GM18526 (cell line): ENCODE results near the gene SNPH.

Source experiments
- POLR2A ChIP-seq: IDR thresholded peaks from 3 replicates; pipeline ENCODE4 v1.6.1; 2011; ENCODE audit not compliant: insufficient read length; ENCODE audit errors: extremely low read depth

The SNPH gene

GRCh38 chr20:1322511-1323245 lies 56.6 kb downstream of the SNPH start:
- no peak for TF ChIP-seq POLR2A

DNA sequence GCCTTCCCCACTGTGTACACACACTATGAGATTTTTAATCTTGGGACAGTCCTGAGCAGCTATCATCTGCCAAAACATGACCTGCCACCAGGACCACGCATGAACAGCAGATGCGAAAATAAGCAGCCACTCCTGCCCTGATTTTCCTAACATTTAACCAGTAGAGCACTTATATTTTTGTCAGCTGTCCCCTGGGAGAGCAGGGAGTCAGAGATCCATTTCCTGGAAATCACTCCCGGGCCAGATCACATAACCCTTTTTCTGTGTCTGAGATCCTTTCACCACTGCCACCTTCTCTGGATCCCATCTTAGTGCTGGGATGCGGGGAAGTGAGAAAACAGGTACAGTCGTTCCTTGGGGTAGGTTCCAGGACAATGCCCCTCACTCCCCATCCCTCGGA lies 57.2 kb downstream of the SNPH start:
- no peak for TF ChIP-seq POLR2A

DNA sequence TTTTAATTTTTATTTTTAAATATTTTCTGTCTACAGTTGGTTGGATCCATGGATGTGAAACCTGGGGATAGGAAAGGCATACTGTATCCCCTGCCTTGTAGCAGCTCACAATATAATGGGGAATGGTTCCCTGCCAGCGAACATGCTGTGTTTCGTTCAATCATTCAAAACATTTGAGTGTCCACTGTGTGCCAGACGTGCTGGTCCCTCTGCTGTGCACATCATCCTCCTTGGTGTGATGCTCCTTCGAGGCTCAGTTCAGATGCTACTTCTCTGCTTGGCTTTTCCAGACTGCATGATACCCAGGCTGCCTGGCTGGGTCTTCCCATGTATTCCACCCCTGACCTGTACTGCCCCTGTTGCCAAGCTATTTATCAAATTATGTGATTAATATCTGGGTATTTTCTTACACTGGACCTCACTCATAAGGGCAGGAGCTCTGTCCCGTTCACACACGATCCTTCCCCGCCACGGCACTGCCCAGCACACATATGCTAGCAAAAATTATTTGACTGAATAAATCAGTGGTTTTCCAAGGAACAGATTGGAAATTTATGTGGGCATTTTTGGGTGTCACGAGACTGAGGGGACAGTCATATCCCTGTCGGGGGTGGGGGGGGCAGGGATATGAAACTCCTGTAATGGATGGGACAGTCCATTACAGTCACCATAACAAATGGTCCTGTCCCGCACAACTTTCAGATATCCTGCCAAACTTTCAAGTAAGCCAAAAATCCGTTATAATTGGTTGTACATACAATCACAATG lies 57.9 kb downstream of the SNPH start:
- no peak for TF ChIP-seq POLR2A

- TF ChIP-seq POLR2A: no peak
Measured at GRCh38 chr20:1324598-1325172, 58.6 kb downstream of the SNPH start.

DNA sequence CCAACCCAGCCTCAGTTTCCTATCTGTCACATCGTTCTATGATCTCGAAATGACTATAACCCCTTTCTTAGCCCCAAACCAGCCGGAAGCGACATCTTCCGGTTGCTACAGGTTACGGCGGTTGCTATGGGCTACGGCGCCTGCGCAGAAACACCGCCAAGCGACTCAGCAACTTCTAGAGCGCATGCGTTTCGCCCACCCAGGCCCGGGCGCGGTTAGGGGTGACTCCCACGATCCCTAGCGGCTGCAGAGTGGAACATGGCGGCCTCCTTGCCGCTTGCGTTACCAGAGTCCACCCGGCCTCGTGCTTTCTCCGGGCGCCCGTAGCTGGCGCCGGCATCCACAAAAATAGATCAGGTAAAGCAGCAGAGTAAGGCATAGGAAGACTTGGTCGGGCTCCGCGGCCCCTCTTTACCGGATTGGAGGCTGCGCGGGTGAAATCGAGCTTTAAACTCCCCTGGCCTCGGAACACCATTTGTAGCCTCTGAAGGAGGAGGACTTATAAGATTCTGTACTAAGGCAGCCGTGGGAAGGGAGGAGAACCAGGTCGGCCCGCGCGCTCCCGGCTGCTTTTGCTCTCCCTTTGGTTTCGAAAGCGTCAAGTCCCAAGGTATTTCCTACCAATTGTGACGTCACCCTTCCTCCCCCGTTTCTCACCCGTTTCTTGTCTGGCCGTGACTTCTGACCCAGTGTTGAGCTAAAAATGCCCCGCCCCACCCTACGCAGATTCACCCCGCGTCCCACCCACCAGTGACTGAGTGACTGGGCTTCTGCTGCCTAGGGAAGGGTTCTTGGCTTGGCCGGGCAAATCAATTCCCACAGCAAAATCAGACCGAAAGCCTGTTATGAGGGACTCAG lies 59.3 kb downstream of the SNPH start:
- TF ChIP-seq POLR2A: peak; percentile 95

DNA sequence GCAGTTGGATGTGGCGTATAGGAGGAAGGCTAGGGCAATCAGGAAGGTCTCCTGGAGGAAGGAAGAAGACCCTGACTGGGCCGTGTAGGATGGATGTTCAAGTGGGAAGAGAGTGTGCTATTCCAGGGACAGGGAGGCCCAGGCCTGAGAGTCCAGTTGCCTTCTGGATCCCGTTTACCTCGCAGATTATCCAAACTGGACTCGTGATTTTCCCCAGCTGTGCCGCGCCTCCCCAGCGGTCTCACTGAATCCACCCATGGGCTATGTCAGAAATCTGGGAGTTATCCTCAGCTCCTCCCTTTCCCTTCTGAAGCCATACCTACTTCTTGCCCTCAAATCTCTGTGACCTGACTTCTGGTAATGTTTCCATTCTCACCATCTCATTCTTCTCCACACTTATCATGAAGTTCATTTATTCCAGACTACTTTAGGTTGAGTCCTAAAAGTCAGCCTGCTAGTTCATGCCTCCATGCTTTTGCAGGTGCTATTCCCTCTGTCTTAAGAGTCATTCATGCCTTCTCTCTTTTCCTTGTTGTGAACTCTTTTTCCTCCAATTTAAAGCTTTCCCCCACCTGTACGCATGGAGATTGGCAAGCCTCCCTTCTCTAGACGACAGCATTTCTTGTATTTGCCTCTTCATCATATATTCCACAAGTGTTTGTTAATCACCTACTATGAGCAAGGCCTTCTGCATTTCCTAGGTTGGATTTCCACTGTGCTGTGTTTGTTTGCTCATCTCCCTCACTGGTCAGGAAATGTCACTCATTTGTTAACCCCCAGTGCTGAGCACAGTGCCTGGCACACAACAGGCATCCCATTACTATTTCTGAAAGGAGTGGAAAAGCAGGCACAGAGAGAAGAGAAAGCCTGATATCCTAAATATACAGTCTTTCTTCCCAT lies 60.2 kb downstream of the SNPH start:
- no peak for TF ChIP-seq POLR2A

DNA sequence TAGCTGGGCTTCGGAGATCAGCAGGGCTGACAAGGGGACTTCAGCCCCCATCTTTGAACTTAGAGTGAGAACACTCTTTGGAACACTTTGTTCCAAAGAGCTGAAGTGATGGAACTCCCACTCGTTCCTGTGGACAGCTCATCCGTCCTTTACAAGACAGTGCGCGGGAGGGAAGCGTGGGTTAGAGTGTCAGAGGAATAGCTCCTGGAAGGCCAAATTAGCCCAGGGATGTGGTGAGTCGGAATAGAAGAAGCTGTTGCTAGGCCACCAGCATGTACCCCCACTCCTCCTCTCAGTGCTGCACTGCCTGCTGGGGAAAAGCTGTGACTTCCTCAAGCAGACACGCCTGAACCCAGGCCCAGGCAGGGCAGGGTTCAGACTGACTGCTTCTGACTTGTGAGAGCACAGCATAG lies 61.2 kb downstream of the SNPH start:
- TF ChIP-seq POLR2A: no peak

DNA sequence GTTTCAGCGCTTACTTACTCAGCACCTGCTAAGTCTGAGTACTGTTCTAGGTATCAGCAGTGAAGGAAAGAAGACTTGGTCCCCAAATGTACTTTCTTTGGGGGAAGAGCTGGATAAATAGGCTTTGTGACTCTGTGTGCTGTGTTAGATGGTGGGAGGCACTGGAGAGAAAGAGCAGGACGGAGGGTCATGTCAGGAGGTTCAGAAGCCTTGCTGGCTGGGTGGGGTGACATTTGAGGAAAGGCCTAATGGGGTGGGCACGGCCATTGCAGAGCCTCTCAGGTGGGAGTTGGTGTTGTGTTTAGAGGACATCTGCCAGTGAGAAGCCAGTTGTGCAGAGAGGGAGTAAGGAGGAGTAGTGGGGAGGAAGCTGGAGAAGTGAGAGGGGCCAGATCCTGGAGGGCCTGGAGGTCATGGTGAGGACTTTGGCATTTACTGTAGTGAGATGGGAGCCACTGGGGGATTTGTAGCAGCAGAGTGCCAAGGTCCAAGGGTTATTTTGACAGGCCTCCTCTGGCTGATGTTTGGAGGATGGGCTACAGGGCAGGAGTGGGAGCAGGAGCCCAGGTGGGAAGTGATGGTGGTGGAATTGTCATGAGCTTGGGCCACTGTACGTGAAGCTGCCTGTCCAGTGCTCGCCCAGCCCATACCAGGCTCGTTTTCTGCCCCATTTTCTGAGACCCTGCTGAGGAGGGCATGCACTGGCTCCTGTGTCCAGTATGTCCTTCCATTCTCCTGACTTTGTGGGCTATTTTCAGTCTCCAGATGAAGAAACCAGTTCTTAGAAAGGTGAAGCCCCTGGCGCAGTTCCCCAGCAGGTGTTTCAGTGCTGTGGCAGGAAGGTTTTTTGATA lies 62.0 kb downstream of the SNPH start:
- no peak for TF ChIP-seq POLR2A

DNA sequence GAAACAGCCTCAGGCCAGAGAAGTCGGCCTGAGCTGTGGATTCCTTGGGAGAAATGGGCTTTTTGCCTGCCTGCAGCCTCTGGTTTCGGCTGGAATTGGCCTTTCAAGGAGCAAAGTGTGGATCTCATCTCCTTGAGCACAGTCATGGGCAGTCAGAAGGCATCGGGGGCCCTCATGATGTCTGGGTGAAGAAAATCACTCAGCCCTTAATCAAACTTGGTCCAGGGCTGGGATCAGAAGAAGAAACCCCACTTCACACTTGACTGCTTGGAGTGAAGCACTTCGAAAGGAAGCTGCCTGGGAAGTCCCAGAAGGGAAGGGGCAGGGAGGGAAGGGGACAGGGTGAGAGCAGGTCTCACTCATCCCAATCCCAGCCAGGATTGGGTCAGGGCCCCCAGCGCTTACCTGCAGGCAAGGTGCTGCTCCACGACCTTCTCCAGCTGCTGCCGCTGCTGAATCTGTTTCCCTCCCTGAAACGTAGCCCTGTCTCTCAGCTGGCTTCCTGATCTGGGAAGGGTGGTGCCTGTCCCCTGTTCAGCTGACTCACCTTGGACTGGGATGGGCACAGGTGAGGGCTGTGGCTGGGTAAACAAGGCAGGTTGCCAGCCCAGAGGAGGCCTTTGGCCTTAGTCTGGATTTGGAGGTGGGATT lies 62.7 kb downstream of the SNPH start, which contains the start of gene SDCBP2:
Gene SDCBP2, minus strand, starts transcription at position 460 of the 651 bp plus-strand sequence. CDS start 8,723 bp downstream, outside the sequence.
- TF ChIP-seq POLR2A: no peak

DNA sequence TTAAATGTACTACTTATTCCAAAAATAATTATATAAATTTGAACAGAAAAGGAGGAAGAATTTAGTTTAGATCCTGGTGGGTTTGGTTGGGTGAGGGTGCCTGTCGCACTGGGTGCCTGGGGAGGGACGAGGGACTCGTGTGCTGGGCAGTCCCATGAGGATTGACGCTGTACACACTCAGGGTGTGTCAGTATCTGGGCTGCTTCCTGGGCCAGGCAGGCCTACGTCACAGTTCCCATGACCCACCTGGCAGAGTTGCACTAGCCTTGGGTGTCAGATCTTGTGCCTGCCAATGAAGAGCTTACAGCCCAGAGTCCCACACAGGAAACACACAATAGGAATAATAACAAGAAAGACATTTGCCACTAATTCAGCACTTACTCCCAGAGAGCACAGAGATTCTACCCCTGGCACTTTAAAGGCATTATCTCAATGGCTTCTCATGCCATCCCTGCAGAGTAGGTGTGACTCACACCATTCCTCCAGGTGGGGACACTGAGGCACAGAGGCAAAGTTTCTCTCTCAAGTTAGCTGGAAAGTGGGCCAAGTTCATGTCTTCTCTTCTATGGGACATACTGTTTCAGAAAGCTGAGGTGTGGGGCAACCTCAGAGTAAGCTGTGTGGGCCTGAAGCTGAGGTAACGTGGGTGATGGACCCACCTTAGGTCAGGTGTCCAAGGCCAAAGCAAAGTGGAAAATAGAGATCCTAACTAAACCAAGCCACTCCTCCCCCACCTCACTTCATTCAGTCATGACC lies 64.2 kb downstream of the SNPH start:
- no peak for TF ChIP-seq POLR2A

GRCh38 chr20:1331101-1331500 lies 65.0 kb downstream of the SNPH start:
- TF ChIP-seq POLR2A: no peak

GRCh38 chr20:1331801-1332453 lies 65.8 kb downstream of the SNPH start:
- TF ChIP-seq POLR2A: no peak
